HG03520 (cell line): ENCODE data around the gene SPSB4.
"Not testable (repeated sequence)": the region's sequence is repeated elsewhere in the genome, so short reads cannot be mapped to it uniquely, and the experiment has no call there.

Source experiments
- ATAC-seq: cut with Tn5 transposase; IDR thresholded peaks from one replicate; pipeline ENCODE4 v1.9.1; 2021; ENCODE audit warnings: mild to moderate bottlenecking, moderate library complexity; ENCODE audit not compliant: unreplicated experiment

Gene SPSB4

GRCh38 chr3:141093971-141094684 is 43.0 kb downstream of the SPSB4 start:
- no peak for ATAC-seq

GRCh38 chr3:141094790-141095545 is 43.8 kb downstream of the SPSB4 start:
- no peak for ATAC-seq

GRCh38 chr3:141095546-141095937 is 44.4 kb downstream of the SPSB4 start:
- ATAC-seq, result no peak

- no peak for ATAC-seq
Observed at GRCh38 chr3:141096164-141096563, 45.0 kb downstream of the SPSB4 start.

GRCh38 chr3:141096981-141097380 is 45.8 kb downstream of the SPSB4 start:
- no peak for ATAC-seq

GRCh38 chr3:141100112-141100511 is 49.0 kb downstream of the SPSB4 start:
- no peak for ATAC-seq

- ATAC-seq, result no peak
Observed at GRCh38 chr3:141100531-141101320, 49.6 kb downstream of the SPSB4 start.

GRCh38 chr3:141102372-141102771 is 51.2 kb downstream of the SPSB4 start:
- ATAC-seq, result no peak

GRCh38 chr3:141103067-141103466 is 51.9 kb downstream of the SPSB4 start:
- ATAC-seq, result no peak

- ATAC-seq, result no peak
Observed at GRCh38 chr3:141103503-141103902, 52.4 kb downstream of the SPSB4 start.

- ATAC-seq, result no peak
Observed at GRCh38 chr3:141104151-141104821, 53.1 kb downstream of the SPSB4 start.

GRCh38 chr3:141105828-141106628 is 54.9 kb downstream of the SPSB4 start:
- no peak for ATAC-seq

GRCh38 chr3:141106842-141107241 is 55.7 kb downstream of the SPSB4 start:
- no peak for ATAC-seq

GRCh38 chr3:141108039-141108438 is 56.9 kb downstream of the SPSB4 start:
- ATAC-seq, result no peak

GRCh38 chr3:141109751-141110150 is 58.6 kb downstream of the SPSB4 start:
- no peak for ATAC-seq

GRCh38 chr3:141110322-141110721 is 59.2 kb downstream of the SPSB4 start:
- no peak for ATAC-seq

- ATAC-seq, result no peak
Observed at GRCh38 chr3:141111364-141112155, 60.4 kb downstream of the SPSB4 start.

GRCh38 chr3:141112686-141113297 is 61.6 kb downstream of the SPSB4 start:
- ATAC-seq, result no peak

GRCh38 chr3:141113680-141114079 is 62.5 kb downstream of the SPSB4 start:
- not testable (repeated sequence) for ATAC-seq
